Right kidney (tissue), 1 donor: ENCODE data around the gene ZNF143.
"Not testable (repeated sequence)": the region's sequence is repeated elsewhere in the genome, so short reads cannot be mapped to it uniquely, and the experiment has no call there.

Source experiments
- DNase-seq: peaks from one replicate; pipeline ENCODE4 v3.0.0-alpha.2; 2016

ZNF143 gene

GRCh38 chr11:9535189-9535781 is 74.5 kb downstream of the ZNF143 start:
- DNase-seq: peak; percentile 32

- DNase-seq: no peak
Measured at GRCh38 chr11:9538548-9538947, 77.7 kb downstream of the ZNF143 start.

- not testable (repeated sequence) for DNase-seq
Measured at GRCh38 chr11:9549216-9549615, 88.4 kb downstream of the ZNF143 start.

- DNase-seq: no peak
Measured at GRCh38 chr11:9550191-9550628, 89.4 kb downstream of the ZNF143 start.

GRCh38 chr11:9561279-9561982 is 100.6 kb downstream of the ZNF143 start:
- no peak for DNase-seq

- no peak for DNase-seq
Measured at GRCh38 chr11:9562716-9563115, 101.9 kb downstream of the ZNF143 start.

GRCh38 chr11:9563196-9563730 is 102.5 kb downstream of the ZNF143 start:
- no peak for DNase-seq

- DNase-seq: no peak
Measured at GRCh38 chr11:9565822-9566560, 105.2 kb downstream of the ZNF143 start.

- DNase-seq: no peak
Measured at GRCh38 chr11:9566561-9567063, 105.8 kb downstream of the ZNF143 start.

GRCh38 chr11:9567401-9567800 is 106.6 kb downstream of the ZNF143 start:
- DNase-seq: no peak

- no peak for DNase-seq
Measured at GRCh38 chr11:9568161-9568853, 107.5 kb downstream of the ZNF143 start.

GRCh38 chr11:9568854-9569587 is 108.2 kb downstream of the ZNF143 start:
- DNase-seq: peak; percentile 69

- no peak for DNase-seq
Measured at GRCh38 chr11:9569588-9570164, 108.9 kb downstream of the ZNF143 start.

- no peak for DNase-seq
Measured at GRCh38 chr11:9570313-9571025, 109.7 kb downstream of the ZNF143 start.

GRCh38 chr11:9571071-9571762 is 110.4 kb downstream of the ZNF143 start:
- no peak for DNase-seq

GRCh38 chr11:9571763-9572115 is 110.9 kb downstream of the ZNF143 start:
- DNase-seq: no peak

- DNase-seq: peak; percentile 98
Measured at GRCh38 chr11:9573052-9573774, 112.4 kb downstream of the ZNF143 start, which contains the start of gene WEE1. Gene WEE1 (plus strand): TSS chr11:9573670. CDS start chr11:9573934, 264 bp downstream.

GRCh38 chr11:9573775-9574621 is 113.2 kb downstream of the ZNF143 start:
- DNase-seq: peak; percentile 84
